HL-60/S4 treated with phorbol 12-myristate 13-acetate at 8.2 ng/mL for 4 days and 3 days (cell line): ENCODE measurements around the gene SAA4.
"Not testable (repeated sequence)": the region's sequence is repeated elsewhere in the genome, so short reads cannot be mapped to it uniquely, and the experiment has no call there.

Source experiments
- in situ Hi-C: fragments of 300-500 bp; cut with MboI; formaldehyde crosslinking; loops from 2 replicates; pipeline ENCODE4 v1.15.0; 2022; ENCODE audit warnings: low sequenced_read_pairs

SAA4 gene

GRCh38 chr11:18247191-18247581 lies 10.6 kb upstream of the SAA4 start:
- in situ Hi-C loops = not testable (repeated sequence)

DNA sequence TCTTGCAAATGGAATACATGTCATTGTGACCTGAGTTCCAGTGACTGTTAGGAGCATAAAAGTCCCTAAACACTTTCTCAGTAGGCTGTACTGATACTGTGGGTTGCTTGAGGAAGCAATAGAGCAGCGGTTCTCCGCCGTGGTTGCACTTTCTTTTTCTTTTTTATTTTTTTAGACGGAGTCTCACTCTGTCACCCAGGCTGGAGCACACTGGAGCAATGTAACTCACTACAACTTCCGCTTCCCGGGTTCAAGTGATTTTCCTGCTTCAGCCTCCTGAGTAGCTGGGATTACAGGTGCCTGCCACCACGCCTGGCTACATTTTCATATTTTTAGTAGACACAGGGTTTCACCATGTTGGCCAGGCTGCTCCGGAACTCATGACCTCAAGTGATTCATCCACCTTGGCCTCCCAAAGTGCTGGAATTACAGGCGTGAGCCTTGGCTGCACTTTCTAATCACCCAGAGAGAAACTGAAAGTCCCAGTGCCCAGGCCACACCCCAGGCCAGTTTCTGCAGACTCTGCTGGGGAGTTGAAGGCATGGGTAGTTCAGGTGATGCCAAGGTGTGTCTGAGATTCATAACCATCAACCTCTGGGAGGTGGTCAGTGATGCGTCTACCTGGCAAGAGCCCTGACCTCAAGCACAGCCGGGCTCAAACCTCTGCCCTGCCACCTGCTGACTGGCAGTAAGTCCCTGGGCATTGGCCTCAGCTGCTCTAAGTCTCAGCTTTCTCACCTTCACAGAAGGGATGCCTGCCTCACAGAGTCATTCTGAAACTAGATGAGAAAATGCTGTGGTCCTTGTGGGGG lies 10.0 kb upstream of the SAA4 start:
- in situ Hi-C loops = not testable (repeated sequence)

DNA sequence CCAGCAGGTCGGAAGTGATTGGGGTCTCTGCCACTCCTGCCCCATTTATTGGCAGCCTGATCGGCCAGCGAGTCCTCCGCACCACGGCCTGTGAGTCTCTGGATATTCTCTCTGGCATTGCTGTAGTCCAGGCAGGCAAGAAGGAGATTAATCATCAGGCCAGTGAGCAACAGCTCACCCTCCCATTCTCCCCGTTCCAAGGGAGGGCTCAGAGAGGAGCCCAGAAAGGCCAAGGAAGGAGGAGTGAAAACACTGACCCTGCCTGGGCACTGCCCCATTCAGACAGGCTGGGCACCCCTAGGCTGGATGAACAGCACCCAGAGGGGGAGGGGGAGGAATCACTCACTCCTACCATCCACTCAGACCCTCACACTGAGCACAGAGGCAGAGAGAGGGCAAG lies 8.8 kb upstream of the SAA4 start:
- in situ Hi-C loops = no loop called here

- in situ Hi-C loops = no loop called here
Measured at GRCh38 chr11:18243783-18244362, 7.3 kb upstream of the SAA4 start.

GRCh38 chr11:18239655-18240054 lies 3.1 kb upstream of the SAA4 start:
- in situ Hi-C loops = no loop called here

GRCh38 chr11:18235394-18236334 lies 938 bp downstream of the SAA4 start:
- in situ Hi-C loops = no loop called here

DNA sequence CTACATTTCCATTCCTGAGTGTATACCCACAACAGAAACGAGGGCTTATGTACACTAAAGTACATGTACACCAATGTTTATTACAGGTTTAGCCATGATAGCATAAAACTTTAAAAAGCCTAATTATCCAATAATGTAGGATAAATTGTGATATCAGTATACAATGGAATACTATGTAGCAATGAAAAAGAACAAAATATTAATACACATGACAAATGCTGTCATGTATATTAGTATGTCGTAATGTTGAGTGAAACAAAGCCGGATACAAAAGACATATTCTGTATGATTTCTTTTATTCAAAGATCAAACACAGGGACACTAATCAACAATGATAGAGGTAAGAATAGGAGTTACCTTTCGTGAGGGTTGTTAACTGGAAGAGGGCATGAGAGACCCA lies 2.7 kb downstream of the SAA4 start:
- in situ Hi-C loops = no loop called here

DNA sequence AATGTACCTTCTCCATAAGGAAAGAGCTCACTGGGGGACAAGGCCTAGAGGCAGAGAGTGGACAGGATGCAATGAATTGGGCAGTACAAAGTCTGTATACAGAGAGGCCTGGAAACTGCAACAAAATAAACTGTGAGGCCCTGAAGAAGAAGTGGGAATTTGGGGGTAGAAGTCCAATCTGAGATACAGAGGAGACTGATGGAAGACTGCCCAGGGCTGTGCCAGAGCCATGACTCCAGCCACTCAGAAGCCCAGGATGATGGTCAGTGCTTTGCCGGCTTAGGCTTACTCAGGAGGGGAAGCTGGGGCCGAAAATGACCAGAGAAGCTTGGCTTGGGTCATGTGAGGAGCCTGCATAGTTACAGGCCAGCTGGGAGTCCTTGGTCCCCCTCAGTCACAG lies 5.7 kb downstream of the SAA4 start:
- in situ Hi-C loops = no loop called here

GRCh38 chr11:18229501-18229900 lies 7.1 kb downstream of the SAA4 start:
- in situ Hi-C loops = no loop called here

- in situ Hi-C loops = no loop called here
Measured at GRCh38 chr11:18225913-18226312, 10.7 kb downstream of the SAA4 start.

DNA sequence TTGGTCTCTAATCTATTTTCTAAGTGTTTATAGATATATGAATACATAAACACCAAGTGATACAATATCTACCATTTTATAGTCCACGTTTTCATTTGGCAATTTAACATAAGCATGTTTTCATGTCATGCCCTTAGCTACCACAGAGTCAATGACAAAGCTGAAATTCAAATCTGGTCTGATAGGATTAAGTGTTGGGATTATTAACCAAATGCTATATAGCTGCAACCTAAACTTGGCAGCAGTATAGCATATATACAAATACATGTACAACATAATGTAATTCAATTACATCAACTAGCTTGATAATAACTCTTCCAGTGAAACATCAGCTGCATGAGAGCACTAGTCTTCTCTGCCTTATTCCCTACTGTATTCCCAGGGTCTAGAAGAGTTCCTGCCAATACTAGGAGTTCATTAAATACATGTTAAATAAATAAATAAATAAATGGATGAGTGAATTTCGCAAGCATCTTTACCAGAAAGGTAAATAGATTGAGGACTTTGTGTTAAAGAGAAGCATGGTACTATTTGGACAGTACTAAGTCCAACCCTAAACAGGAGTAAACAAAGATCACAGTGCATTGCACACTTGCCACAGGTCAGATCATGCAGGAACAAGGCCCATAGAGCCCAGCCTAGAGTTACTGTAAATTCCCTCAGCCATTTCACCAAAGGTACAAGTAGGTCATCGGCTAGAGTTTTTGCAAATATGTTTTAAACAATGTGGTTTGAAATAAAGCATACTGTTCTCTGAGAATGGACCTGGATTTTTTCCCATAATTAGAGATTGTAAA lies 12.8 kb downstream of the SAA4 start:
- in situ Hi-C loops = no loop called here

GRCh38 chr11:18222814-18223421 lies 13.7 kb downstream of the SAA4 start:
- in situ Hi-C loops = no loop called here

DNA sequence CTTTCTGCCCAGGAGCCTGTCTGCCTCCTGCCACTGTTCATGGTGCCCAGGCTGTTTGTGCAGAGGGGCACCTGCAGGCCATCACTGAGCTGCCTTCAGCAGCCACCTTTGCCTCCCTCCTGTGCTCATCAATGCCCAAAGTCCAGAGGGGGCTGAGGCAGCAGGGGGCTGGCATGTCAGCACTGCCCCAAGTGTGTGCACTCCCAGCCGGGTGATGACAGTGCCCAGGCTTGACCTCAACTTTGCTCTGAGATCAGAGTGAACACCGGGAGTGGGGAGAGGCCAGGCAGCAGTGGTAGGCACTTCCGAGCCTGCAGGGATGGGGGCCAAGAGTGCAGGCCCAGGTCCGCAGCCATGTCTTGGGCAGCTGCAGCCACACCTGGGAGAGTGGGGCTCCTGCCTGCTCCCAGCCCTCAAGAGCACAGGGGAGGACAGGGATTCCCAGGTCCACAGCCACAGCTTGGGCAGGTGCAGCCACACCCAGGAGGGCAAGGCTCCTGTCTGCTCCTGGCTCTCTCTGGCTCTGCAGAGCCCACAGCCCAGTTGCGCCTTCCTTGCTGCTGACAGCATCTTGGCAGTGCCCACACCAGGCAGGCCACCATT lies 15.2 kb downstream of the SAA4 start:
- in situ Hi-C loops = no loop called here

DNA sequence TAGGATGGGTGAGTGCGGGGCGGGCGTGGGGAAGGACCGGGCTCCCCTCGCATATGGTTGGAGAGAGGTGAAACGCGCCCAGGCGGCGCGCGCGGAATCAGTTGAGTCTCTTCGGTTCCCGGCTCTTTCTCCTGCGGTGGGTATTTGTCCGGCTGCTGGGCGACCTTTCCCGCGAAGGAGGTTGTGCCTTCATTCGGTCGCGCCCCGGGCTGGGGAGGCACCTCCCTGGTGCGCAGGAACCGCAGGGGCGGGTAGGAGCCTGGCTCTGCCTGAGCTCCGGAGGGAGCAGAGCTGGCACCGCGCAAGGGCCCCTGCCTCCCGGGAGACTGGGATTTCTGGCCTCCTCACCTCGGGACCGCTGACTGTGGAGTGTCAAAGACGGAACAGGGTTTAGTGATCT lies 27.5 kb downstream of the SAA4 start:
- in situ Hi-C loops = no loop called here

GRCh38 chr11:18204771-18205170 lies 31.8 kb downstream of the SAA4 start:
- in situ Hi-C loops = no loop called here

DNA sequence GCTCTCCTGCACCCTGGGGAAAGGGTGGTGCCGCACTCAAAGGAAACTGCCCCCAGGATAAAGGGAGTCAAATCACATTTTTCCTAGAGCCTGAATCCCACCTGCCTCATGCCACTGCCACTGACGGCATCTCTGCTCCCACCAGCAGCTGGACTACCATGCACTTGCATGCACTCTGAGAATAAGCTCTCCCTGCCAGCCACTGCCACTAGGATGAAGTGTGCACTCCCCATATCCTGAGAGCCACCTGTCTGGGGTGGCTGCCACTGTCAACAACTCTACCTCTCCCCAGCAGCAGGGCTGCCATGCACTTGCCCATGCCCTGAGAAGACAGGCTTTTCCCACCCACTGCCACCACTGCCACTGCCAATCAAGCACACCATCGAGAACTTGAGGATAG lies 32.4 kb downstream of the SAA4 start:
- in situ Hi-C loops = no loop called here

- in situ Hi-C loops = no loop called here
Measured at GRCh38 chr11:18203723-18204122, 32.9 kb downstream of the SAA4 start.

DNA sequence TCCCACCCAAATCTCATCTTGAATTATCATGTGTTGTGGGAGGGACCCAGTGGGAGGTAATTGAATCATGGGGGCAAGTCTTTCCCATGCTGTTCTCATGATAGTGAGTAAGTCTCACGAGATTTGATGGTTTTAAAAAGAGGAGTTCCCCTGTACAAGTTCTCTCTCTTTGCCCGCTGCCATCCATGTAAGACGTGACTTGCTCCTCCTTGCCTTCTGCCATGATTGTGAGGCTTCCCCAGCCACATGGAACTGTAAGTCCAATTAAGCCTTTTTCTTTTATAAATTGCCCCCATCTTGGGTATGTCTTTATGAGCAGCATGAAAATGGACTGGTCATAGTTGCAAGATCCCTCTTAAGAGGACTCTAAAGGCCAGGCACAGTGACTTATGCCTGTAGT lies 38.9 kb downstream of the SAA4 start:
- in situ Hi-C loops = not testable (repeated sequence)

GRCh38 chr11:18196532-18196931 lies 40.1 kb downstream of the SAA4 start:
- in situ Hi-C loops = no loop called here

DNA sequence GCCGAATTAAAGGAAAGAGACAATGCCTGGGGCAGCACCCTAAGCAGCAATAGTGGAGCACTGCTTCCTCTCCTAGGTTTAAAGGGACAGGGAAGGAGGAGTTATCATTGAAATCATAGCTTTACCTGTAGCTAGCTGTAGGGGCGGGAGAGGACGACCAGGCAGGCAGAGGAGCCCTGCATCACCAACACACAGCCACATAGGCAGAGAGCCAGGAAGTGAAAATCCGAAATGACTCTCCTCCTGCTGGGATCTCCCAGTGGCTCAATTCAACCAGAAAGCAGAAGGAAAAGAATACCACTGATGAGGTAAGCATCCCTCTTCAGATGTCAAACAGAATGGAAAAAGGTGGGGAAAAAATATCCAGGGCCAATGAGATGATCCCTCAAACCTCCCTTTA lies 43.6 kb downstream of the SAA4 start:
- in situ Hi-C loops = no loop called here
